NOMO-1 (cell line): ENCODE results near the gene PRKN.

ENCODE experiments used
- DNase-seq, 2 experiments: peaks; one replicate each; lab custom pipeline; 2025; ENCODE audit not compliant: unreplicated experiment in 2 of 2; lab: John Stamatoyannopoulos, UW

The PRKN gene

DNA sequence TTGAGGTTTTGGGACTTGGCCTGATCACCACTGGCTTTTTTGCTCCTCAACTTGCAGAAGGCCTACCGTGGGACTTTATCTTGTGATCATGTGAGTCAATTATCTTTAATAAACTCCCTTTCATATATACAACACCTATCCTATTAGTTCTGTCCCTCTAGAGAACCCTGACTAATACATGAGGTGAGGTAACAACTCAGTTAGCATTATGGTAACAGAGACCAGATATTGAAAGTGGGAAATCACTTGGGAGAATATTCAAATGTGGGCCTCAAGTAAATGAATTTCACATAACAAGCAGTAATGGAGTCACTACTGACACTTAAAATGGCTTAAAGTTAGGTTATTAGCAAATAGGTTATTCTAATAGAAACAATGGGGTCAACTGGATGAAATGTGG, 1015.6 kb downstream of the PRKN start:
- DNase-seq, result no peak

- no peak for DNase-seq
These were observed 1016.1 kb downstream of the PRKN start for GRCh38 chr6:161711515-161711914.

- DNase-seq, result no peak
These were observed 1016.9 kb downstream of the PRKN start for GRCh38 chr6:161710698-161711097.

DNA sequence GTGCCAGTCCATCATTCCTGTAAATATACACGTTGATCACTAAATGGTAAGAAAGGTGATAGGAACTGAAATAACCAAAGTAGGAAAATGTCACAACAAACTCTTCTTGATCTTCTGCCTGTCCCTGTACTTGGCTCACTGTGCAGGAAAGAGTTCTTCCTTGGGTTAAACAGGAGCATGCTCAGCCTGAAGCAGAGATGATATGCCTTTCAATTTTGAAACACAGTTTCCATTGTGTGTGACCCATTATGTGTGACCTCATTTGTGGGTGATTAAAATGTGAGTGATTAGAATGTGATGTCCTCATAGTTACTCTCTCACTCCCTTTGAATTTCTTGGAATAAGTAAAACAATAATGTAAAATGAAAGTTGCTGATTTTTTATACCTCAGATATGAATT, 1026.5 kb downstream of the PRKN start:
- no peak for DNase-seq

DNA sequence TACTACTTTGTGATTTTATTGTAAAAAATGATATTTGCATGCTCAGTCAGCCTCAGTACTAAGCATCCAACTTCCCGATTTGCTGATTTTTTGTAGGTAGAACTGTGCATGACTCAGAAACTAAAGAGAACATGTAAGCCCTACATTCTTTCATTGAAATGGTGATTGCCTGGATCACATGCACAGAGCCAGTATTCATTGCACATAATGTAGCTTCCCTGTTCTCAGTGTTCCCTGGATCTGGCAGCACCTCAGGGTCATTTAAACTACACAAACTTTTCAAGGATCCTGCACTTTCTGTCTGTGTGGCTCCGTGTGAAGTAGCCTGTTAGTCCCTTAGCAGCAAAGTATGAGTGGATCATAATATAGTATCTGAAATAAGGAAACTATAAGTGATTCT, 1030.8 kb downstream of the PRKN start:
- DNase-seq, result no peak

GRCh38 chr6:161694995-161695394, 1032.6 kb downstream of the PRKN start:
- DNase-seq, result peak in 1 of 2 experiments; percentile 2

DNA sequence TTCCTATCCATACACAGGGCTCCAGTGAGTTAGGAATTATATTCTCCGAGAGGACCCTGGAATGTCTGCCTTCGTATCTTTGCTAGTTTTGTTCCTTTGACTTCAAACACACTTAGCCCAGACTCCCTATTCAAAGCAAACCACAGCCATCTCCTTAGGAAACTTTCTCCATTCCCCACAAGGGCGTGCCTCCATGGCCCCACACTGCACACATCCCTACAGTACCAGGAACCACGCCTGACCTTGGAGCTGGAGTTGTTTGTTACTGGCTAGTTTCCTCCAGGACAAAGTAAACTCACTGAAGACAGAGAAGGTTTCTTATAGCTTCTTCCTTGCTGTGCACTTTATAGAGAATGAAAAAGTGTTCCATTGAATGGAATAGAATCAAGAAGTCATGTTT, 1040.9 kb downstream of the PRKN start:
- DNase-seq, result no peak

DNA sequence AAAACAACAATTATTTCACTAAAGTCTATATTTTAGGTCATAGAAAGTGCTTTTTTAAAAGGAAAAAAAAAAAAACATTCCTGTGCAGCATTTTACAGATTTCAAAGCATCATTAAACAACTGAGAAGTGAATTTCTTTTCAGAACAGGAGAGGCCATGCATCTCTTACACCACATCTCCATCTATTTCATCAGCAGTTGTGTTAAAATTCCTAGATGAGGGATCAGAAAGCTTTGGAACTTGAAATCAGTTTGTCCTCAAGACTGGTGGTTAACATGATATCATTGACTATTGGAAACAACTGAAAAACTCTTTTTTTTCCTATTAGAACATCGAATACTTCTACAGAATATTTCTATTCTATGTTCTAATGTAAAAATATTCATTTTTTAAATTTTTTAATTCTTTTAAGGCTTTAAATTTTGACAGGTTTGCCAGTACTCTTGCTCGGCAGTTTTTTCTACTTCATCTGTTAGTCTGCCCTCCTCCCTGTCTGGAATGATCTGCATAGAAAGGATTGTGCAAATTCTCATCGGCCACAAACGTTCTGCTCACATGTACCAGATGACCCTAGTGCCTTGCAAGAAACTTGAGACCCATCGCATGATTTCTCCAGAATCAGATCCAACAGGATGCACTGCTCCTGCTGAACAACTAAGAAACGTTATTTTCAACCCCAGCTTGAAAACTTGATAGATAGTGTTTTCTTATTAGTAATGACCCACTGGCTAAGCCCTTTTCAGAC, 1042.7 kb downstream of the PRKN start:
- DNase-seq, result no peak

- DNase-seq, result no peak
These were observed 1044.2 kb downstream of the PRKN start for GRCh38 chr6:161683400-161683799.

GRCh38 chr6:161682982-161683381, 1044.6 kb downstream of the PRKN start:
- DNase-seq, result no peak

DNA sequence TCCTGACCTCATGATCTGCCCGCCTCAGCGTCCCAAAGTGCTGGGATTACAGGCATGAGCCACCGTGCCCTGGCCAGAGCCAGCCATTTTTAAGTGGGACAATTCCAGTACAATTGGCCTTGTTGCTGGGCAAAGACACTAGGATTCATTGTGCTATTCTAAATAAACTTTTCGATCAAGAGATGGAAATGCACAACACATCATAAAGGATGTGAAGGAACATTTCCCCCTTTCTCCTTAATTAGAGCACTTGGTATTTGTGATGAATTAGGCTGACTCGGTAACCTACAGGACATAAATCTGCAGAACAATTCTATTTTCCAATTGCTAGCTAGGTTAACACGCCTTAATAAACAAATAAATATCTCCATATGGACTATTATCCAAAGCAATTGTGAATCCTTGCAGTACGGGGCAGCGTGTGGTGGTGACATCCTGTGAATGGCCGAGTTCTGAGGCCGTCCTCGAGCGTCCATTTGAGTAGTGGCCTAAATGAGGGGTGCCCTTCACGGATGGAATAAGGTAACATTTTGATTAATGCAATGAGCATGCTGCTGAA, 1047.5 kb downstream of the PRKN start:
- DNase-seq, result no peak

GRCh38 chr6:161677188-161677587, 1050.4 kb downstream of the PRKN start:
- DNase-seq, result no peak

DNA sequence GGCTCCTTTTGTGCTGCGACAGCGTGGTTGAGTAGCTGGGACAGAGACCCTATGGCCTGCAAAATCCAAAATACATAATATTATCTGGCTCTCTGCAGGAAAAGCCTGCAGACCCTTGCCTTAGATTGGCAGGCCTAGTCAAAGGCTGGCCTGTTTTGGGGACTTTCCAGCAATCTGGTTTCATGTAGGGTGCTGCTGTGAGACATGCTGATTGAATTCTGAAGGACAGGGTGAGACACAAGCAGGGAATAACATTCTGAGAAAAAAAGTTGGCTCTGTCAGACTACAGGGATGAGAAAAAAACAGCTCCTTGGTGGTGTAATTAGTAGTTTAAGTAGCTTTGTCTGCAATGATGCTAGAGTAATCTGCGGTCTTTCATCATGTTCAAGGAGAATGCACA, 1051.0 kb downstream of the PRKN start:
- DNase-seq, result no peak

- DNase-seq, result no peak
These were observed 1052.5 kb downstream of the PRKN start for GRCh38 chr6:161674930-161675682.

- DNase-seq, result no peak
These were observed 1054.5 kb downstream of the PRKN start for GRCh38 chr6:161673026-161673425.

DNA sequence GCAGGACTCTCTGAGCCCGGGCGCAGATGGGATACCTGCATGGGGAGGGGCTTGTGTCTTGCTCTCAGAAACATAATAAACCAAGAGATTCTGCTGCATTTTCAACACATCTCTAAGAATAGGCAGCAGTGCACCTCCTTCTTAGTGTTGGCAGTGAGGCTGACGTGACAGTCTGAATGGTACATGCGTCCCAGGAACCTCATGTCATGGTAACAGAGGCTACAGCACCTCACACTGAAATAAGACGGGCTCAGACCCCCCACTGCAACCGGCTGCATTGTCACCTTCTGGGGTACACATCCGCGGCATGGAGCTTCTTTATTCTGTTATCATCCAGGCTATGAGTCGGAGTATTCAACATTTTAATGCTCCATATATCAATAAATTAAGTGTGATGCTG, 1056.4 kb downstream of the PRKN start:
- no peak for DNase-seq

DNA sequence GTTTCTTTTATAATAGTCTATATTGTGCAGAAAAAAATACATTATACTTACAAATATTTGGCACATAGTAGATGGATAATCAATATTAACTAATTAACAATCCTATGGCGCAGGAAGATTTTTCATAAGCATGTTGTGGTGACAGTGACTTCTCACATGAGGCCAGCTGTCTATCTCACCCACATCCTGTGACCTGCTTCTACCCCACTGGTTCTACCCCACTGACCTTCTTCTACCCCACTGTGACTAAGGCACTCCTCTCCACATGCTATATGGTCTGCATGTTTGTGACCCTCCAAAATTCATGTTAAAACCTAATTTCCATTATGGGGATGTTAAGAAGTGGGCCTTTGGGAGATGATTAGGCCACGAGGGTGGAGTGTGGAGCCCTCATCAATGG, 1058.9 kb downstream of the PRKN start:
- no peak for DNase-seq

DNA sequence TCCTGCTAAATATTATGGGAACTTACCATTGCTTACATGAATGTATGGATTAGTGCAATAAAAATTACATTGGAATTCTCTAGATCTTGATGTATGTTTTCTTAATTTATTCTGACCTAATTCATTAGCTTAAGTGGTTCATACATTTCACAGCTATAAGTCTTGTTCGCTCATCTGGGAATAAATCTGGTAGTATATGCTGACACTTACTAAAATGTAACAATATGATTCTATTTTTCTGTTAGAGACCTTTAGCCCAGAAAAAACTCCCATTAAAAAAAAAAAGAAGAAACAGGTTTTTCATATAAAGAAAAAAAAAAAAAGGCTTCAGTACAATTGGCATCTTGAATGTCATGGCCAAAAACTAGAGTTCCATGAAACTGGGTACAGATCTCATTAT, 1059.6 kb downstream of the PRKN start:
- DNase-seq, result no peak

DNA sequence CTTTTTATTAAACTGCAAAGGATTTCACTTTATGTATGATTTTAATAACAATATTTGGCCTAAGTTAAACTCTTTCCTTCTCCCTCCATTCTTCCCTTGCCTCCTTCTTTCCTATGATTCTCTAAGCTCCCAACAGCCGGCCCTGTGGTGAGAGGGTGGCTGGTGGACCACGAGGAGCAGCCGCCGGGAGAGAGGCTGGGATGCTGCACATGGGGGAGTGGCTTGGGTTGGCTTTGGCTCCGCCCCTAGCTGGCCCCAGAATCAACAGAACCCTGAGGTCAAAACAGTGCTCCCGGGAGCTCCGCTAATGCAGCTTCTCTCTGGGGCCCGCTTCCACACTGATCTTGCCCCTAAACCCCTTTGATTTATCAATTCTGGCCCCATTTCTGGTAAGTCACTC, 1063.9 kb downstream of the PRKN start:
- DNase-seq, result no peak

- DNase-seq, result no peak
These were observed 1066.6 kb downstream of the PRKN start for GRCh38 chr6:161660666-161661571.

- DNase-seq, result no peak
These were observed 1069.4 kb downstream of the PRKN start for GRCh38 chr6:161658211-161658610.
